Mesendoderm (in vitro differentiated cells): Measurements from ENCODE around the gene TNFSF8.
A peak's percentile ranks its signal among the peaks of the same experiment; 100 is the strongest.

ENCODE experiments used
- DNase-seq: peaks from one replicate; pipeline ENCODE4 v3.0.0; 2013
- H2AK5ac ChIP-seq: 2 replicates; pipeline ENCODE4 v1.6.1; 2013; ENCODE audit warnings: low read length, inconsistent platforms
- H2BK120ac ChIP-seq: 2 replicates; pipeline ENCODE4 v1.6.1; 2013; ENCODE audit warnings: low read depth, mild to moderate bottlenecking, low read length, moderate library complexity, mixed read lengths
- H2BK15ac ChIP-seq: replicated peaks from 2 replicates; pipeline ENCODE4 v1.6.1; 2013; ENCODE audit warnings: low read depth, mild to moderate bottlenecking, moderate library complexity
- H2BK5ac ChIP-seq: 2 replicates; pipeline ENCODE4 v1.6.1; 2013; ENCODE audit warnings: low read length, inconsistent platforms
- H3K18ac ChIP-seq: 2 replicates; pipeline ENCODE4 v1.6.1; 2013; ENCODE audit warnings: mild to moderate bottlenecking, low read length, mixed read lengths
- H3K23ac ChIP-seq: one replicate; pipeline ENCODE4 v1.6.1; 2013; ENCODE audit warnings: low read length
- H3K27ac ChIP-seq: 2 replicates; pipeline ENCODE4 v1.5.1; 2013; ENCODE audit warnings: low read depth, mild to moderate bottlenecking, inconsistent platforms, low read length, moderate library complexity
- H3K27me3 ChIP-seq: 2 replicates; pipeline ENCODE4 v1.6.1; 2013; ENCODE audit warnings: low read length, control low read depth, mild to moderate bottlenecking, inconsistent platforms; ENCODE audit not compliant: insufficient read depth, poor library complexity
- H3K36me3 ChIP-seq: 2 replicates; pipeline ENCODE4 v1.6.1; 2013; ENCODE audit warnings: low read length, inconsistent platforms; ENCODE audit not compliant: control insufficient read depth, insufficient read depth
- H3K4ac ChIP-seq: one replicate; pipeline ENCODE4 v1.6.1; 2013; ENCODE audit warnings: low read depth, mild to moderate bottlenecking, low read length, moderate library complexity
- H3K4me1 ChIP-seq: 2 replicates; pipeline ENCODE4 v1.6.1; 2013; ENCODE audit warnings: low read depth, low read length, inconsistent platforms; ENCODE audit not compliant: control insufficient read depth
- H3K4me2 ChIP-seq: 2 replicates; pipeline ENCODE4 v1.6.1; 2013; ENCODE audit warnings: low read length
- H3K4me3 ChIP-seq: 2 replicates; pipeline ENCODE4 v1.5.1; 2013; ENCODE audit warnings: mild to moderate bottlenecking, low read length
- H3K56ac ChIP-seq: one replicate; pipeline ENCODE4 v1.6.1; 2013; ENCODE audit warnings: low read length
- H3K79me1 ChIP-seq: 2 replicates; pipeline ENCODE4 v1.6.1; 2013; ENCODE audit warnings: low read length, inconsistent platforms
- H3K79me2 ChIP-seq: 2 replicates; pipeline ENCODE4 v1.6.1; 2013; ENCODE audit warnings: mild to moderate bottlenecking, low read length; ENCODE audit not compliant: control insufficient read depth, insufficient read depth
- H3K9ac ChIP-seq: 2 replicates; pipeline ENCODE4 v1.6.1; 2013; ENCODE audit warnings: low read length, inconsistent platforms
- H4K5ac ChIP-seq: one replicate; pipeline ENCODE4 v1.6.1; 2013; ENCODE audit warnings: low read length
- H4K8ac ChIP-seq: one replicate; pipeline ENCODE4 v1.6.1; 2013; ENCODE audit warnings: low read depth, mild to moderate bottlenecking, control low read depth, low read length, moderate library complexity
- WGBS: extraction: QIAGEN DNeasy Blood & Tissue Kit; methylation state at CpG from one replicate; pipeline ENCODE4 v1.1.7; 2013; ENCODE audit warnings: low lambda C conversion rate, missing lambda C conversion rate; ENCODE audit not compliant: insufficient coverage; ENCODE audit errors: extremely low coverage; 5-methylcytosine and 5-hydroxymethylcytosine counted together

The TNFSF8 gene

DNA sequence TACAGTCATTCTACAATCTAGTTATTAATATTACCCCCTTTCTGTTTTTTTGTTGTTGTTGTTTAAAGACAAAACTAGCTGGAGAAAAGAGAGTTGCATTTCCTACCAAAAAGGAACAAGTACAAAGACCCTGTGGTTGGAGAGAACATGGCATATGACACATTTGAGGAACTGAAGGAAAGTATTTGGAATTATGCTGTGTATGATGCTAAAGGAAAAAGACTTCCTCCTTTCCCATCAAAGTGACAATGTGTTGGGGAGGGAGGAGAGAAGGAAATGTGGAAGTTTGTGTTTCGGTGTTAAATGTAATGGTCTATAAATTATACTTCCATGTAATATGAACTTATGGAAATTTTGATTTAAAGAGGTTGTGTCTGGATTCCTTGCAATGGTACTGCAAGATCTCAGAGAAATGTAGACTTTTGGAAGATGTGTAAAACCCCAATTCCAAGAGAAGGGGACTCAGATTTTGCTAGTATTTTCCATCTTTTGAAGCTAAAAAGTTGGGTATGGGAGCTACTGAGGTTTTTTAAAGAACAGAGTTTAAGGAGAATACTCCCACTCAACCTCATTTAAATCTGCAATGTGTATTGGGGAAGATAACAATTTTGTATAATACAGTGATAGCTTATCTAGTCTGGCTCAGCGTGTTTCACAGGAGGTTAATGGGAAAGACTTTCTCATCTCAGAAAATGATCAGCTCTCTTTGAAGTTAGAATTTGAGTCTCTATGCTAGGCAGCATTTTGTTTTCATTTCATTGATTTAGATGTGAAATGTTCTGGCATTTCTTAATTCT, 15.4 kb upstream of the TNFSF8 start:
- Histone ChIP-seq H3K18ac (no peak overlapping the region), H3K27ac (no peak overlapping the region), H4K5ac (no peak overlapping the region), H3K4me1 (peaks cover 4% of the 10 kb centered on the region), H3K36me3 (no peaks in the 10 kb centered on the region), H3K4ac (no peak overlapping the region), H3K79me1 (no peaks in the 10 kb centered on the region), H3K27me3 (no peaks in the 10 kb centered on the region), H2BK120ac (peak overlapping the region; percentile 61), H2BK15ac (no peak overlapping the region), H3K56ac (no peak overlapping the region), H3K9ac (no peak overlapping the region), H3K4me3 (no peak overlapping the region), H4K8ac (no peak overlapping the region), H3K79me2 (no peaks in the 10 kb centered on the region), H2AK5ac (no peak overlapping the region), H3K23ac (no peak overlapping the region), H2BK5ac (peak overlapping the region; percentile 1), H3K4me2 (no peak overlapping the region)
- WGBS: 100% methylated on average over 1 of the region's 2 CpGs
- peak; percentile 74 for DNase-seq

DNA sequence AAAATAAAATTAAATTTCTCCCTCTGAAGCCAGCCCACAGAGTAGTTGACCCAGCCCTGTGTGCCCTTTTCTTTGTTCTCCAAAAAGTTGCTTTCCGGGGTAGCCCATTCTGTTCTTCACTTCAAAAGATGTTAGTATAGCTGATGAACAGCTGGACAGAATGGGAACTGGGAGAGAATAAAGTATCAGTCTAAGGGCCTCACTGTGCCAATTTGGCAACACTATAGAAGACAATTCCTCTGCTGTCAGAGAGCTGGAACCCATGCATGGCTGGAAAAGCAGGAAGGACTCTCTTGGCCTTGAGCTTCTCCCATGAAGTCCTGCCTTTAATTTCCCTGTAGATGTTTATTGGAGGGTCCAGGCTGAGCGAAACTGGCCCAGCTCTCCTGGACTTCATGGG, 11.0 kb upstream of the TNFSF8 start:
- WGBS: no CpG with 5 or more reads among the region's 2 CpGs
- Histone ChIP-seq H2AK5ac (no peak overlapping the region), H3K79me2 (no peaks in the 10 kb centered on the region), H3K4me3 (no peak overlapping the region), H3K27ac (no peak overlapping the region), H3K4ac (no peak overlapping the region), H3K4me1 (peaks cover 2% of the 10 kb centered on the region), H3K4me2 (no peak overlapping the region), H4K8ac (no peak overlapping the region), H3K27me3 (no peaks in the 10 kb centered on the region), H4K5ac (no peak overlapping the region), H3K23ac (no peak overlapping the region), H3K79me1 (no peaks in the 10 kb centered on the region), H3K18ac (no peak overlapping the region), H2BK5ac (no peak overlapping the region), H2BK120ac (no peak overlapping the region), H3K36me3 (no peaks in the 10 kb centered on the region), H3K56ac (no peak overlapping the region), H2BK15ac (peak overlapping the region; percentile 27), H3K9ac (no peak overlapping the region)
- no peak for DNase-seq

DNA sequence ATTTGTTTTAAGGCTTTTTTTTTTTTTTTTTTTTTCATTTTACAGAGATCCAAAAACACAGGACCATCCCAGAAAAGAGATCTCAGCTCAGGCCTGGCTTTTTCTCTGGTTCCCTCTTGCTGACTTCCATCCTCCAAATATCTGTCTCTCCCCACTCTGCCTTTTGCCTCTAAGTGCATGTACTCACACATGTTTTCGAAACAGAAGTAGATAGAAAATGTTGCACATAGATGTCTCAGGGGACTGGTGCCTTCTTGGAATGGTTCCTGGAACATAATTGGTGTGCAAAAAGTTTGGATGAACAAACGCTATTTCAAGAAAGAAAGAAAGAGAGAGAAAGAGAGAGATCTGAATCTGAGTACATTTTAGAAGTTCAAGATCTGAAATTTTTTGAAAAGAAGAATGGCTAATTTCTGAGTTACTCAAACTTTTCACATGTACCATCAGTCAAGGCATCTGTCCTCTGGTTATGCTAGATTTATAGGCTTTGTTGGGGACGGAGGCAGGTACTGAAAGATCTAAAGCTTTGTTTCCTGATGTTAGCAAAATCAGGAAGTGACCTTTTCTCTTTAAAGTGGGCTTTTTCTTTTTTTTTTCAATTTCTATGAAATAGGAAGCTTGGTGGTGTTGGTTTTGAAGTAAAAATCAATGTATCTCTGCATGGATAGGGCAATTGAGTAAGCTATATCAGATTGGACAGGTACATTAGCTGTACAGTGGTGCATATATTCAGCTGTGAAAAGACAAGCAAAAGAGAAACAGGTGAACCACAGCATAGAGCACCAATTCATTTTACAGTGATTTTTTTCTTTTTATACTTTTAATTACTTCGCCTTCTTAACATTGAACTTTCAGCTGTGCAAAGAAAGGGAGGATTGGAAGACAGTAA, 8.5 kb upstream of the TNFSF8 start:
- Histone ChIP-seq H4K5ac (no peak overlapping the region), H3K36me3 (no peaks in the 10 kb centered on the region), H3K18ac (no peak overlapping the region), H3K4me3 (no peak overlapping the region), H3K4me1 (no peaks in the 10 kb centered on the region), H2BK5ac (no peak overlapping the region), H3K27ac (no peak overlapping the region), H3K27me3 (no peaks in the 10 kb centered on the region), H3K4me2 (no peak overlapping the region), H3K4ac (no peak overlapping the region), H3K56ac (no peak overlapping the region), H3K23ac (no peak overlapping the region), H2BK120ac (no peak overlapping the region), H3K79me2 (no peaks in the 10 kb centered on the region), H3K79me1 (no peaks in the 10 kb centered on the region), H2BK15ac (no peak overlapping the region), H4K8ac (no peak overlapping the region), H2AK5ac (no peak overlapping the region), H3K9ac (no peak overlapping the region)
- DNase-seq: no peak
- no CpG with 5 or more reads among the region's 4 CpGs for WGBS

DNA sequence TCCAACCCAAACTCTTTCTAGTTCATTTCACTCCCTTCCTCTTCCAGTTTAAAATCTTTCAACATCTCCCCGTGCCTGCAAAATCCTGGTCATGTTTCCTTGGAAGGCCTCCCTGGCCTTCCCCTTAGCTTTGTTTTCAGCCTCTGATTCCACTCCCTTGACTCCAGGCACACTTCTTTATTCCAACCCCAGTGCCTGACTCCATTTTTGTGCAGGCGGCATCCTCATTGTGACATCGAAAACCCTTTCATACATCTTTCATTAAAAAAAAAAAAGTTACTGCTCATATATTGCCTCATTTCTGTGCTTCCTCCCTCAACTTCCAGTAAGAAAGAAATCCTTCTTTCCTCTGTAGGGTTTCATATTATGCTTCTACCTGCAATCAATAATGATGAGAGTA, 7.1 kb upstream of the TNFSF8 start:
- Histone ChIP-seq H3K79me1 (no peaks in the 10 kb centered on the region), H3K36me3 (no peaks in the 10 kb centered on the region), H3K27me3 (no peaks in the 10 kb centered on the region), H2AK5ac (no peak overlapping the region), H2BK5ac (no peak overlapping the region), H3K4ac (no peak overlapping the region), H2BK120ac (no peak overlapping the region), H3K27ac (no peak overlapping the region), H3K9ac (no peak overlapping the region), H3K23ac (no peak overlapping the region), H3K56ac (no peak overlapping the region), H3K4me1 (no peaks in the 10 kb centered on the region), H3K18ac (no peak overlapping the region), H3K4me3 (no peak overlapping the region), H4K8ac (no peak overlapping the region), H3K79me2 (no peaks in the 10 kb centered on the region), H4K5ac (no peak overlapping the region), H2BK15ac (no peak overlapping the region), H3K4me2 (no peak overlapping the region)
- WGBS: no CpG with 5 or more reads among the region's 3 CpGs
- no peak for DNase-seq

DNA sequence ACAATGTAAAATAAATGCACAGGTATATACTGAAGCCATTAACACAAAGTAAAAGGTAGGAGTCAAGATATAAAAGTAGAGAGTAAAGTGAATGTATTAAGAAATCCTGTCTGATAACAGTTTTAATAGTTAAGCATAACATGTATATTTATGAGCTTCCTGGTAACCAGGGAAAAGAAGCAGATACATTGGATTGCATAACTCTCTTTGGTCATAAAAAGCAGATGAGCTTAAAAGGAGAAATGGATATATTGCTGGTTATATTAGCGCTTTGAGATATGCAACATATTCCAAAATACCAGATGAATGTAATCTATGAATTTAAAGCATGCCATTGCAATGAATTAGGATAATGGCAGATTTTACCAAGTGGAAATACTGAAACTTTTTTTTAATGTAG, 6.2 kb upstream of the TNFSF8 start:
- H2BK120ac ChIP-seq: no peak overlapping the region
- H3K9ac ChIP-seq: no peak overlapping the region
- no peak overlapping the region for H2BK15ac ChIP-seq
- H3K4me1 ChIP-seq: no peaks in the 10 kb centered on the region
- no peak overlapping the region for H3K4me3 ChIP-seq
- H2BK5ac ChIP-seq: no peak overlapping the region
- no peaks in the 10 kb centered on the region for H3K79me2 ChIP-seq
- H3K27ac ChIP-seq: no peak overlapping the region
- no peak overlapping the region for H3K23ac ChIP-seq
- DNase-seq: no peak
- no peak overlapping the region for H2AK5ac ChIP-seq
- no peak overlapping the region for H3K4ac ChIP-seq
- no peaks in the 10 kb centered on the region for H3K27me3 ChIP-seq
- no CpG with 5 or more reads among the region's 1 CpG for WGBS
- no peak overlapping the region for H3K4me2 ChIP-seq
- no peak overlapping the region for H4K8ac ChIP-seq
- H3K56ac ChIP-seq: no peak overlapping the region
- no peaks in the 10 kb centered on the region for H3K36me3 ChIP-seq
- H3K18ac ChIP-seq: no peak overlapping the region
- H4K5ac ChIP-seq: no peak overlapping the region
- H3K79me1 ChIP-seq: no peaks in the 10 kb centered on the region
